CD4-positive, alpha-beta T cell (primary cell): ENCODE results near the gene MPHOSPH8. TPM values are rescaled to one million over a fixed set of nuclear protein-coding genes. Genes with fewer than 3 reads are reported as not detected.

Source experiments
- ATAC-seq: fragments of 200-7000 bp; cut with Tn5 transposase; one replicate; pipeline ENCODE4 v1.10.0; 2022; ENCODE audit warnings: mild to moderate bottlenecking; ENCODE audit not compliant: poor library complexity
- CTCF ChIA-PET: fragments of 350-600 bp; sonication (Branson Sonifier 250); formaldehyde crosslinking; loops from one replicate; lab custom pipeline; 2021; ENCODE audit warnings: antibody characterized with exemption, inconsistent platforms; lab: Charles Lee
- POLR2A ChIA-PET: fragments of 350-600 bp; sonication (Branson Sonifier 250); formaldehyde crosslinking; loops from one replicate; lab custom pipeline; 2021; ENCODE audit warnings: antibody characterized with exemption, inconsistent platforms; lab: Charles Lee
- DNase-seq, 14 experiments: peaks; one replicate each; pipeline ENCODE4 v3.0.0-alpha.2; 2013 to 2020; ENCODE audit warnings: mixed read lengths in 2 of 14
- H3K27ac ChIP-seq, 2 donors: one replicate each; pipeline versions ENCODE4 v1.5.1 to v1.7.0; 2013; ENCODE audit warnings: low read length in 2 of 2, low read depth in 1 of 2, mild to moderate bottlenecking in 1 of 2
- H3K27me3 ChIP-seq, 2 experiments: 1 replicate in 1 of 2; 2 replicates in 1 of 2; pipeline versions ENCODE4 v1.6.1 to v1.7.0; 2013; ENCODE audit warnings: low read length in 2 of 2, control low read depth in 1 of 2, mild to moderate bottlenecking in 1 of 2, moderate library complexity in 1 of 2; ENCODE audit not compliant: insufficient read depth in 2 of 2, control insufficient read depth in 1 of 2
- H3K36me3 ChIP-seq: one replicate; pipeline ENCODE4 v1.6.1; 2013; ENCODE audit warnings: low read length, control low read depth; ENCODE audit not compliant: insufficient read depth
- H3K4me1 ChIP-seq: one replicate; pipeline ENCODE4 v1.6.1; 2013; ENCODE audit warnings: low read length, control low read depth; ENCODE audit not compliant: insufficient read depth
- H3K4me3 ChIP-seq: one replicate; pipeline ENCODE4 v1.5.1; 2013; ENCODE audit warnings: mild to moderate bottlenecking, low read length, moderate library complexity
- H3K9me3 ChIP-seq, 2 experiments: 1 replicate in 1 of 2; 2 replicates in 1 of 2; pipeline versions ENCODE4 v1.6.1 to v1.7.0; 2013; ENCODE audit warnings: low read length in 2 of 2, mild to moderate bottlenecking in 2 of 2, control low read depth in 1 of 2, moderate library complexity in 1 of 2; ENCODE audit not compliant: control insufficient read depth in 1 of 2, insufficient read depth in 1 of 2
- H3K27ac Mint-ChIP-seq: one replicate; pipeline ENCODE4 v1.8.0; 2020; ENCODE audit warnings: mixed read lengths
- H3K27me3 Mint-ChIP-seq: one replicate; pipeline ENCODE4 v1.8.0; 2021; ENCODE audit warnings: mixed read lengths
- H3K36me3 Mint-ChIP-seq: one replicate; pipeline ENCODE4 v1.8.0; 2021; ENCODE audit warnings: low read depth, mixed read lengths
- H3K4me1 Mint-ChIP-seq: one replicate; pipeline ENCODE4 v1.8.0; 2021; ENCODE audit warnings: low read depth, mixed read lengths
- H3K4me3 Mint-ChIP-seq: one replicate; pipeline ENCODE4 v1.8.0; 2020; ENCODE audit warnings: mild to moderate bottlenecking, mixed read lengths
- H3K9me3 Mint-ChIP-seq: one replicate; pipeline ENCODE4 v1.8.0; 2020; ENCODE audit warnings: mixed read lengths
- CTCF ChIP-seq: fragments of 200-600 bp; IDR thresholded peaks from one replicate; pipeline ENCODE4 v1.8.0; 2022; ENCODE audit warnings: antibody characterized with exemption, mild to moderate bottlenecking
- intact Hi-C, 2 experiments: fragments of 100-400 bp; cut with DNase I in 1 of 2; cut with micrococcal nuclease in 1 of 2; formaldehyde crosslinking; loops; one replicate each; pipeline versions ENCODE4 v1.15.1 to v1.9.0; 2023 to 2025; cut with DNase I, micrococcal nuclease
- total RNA-seq, 174 experiments: library from RNA in 2 of 174; stranded (reverse) in 2 of 174; gene quantifications; one replicate each; pipeline ENCODE4 v1.2.3 and lab custom pipeline; 2021 to 2026

MPHOSPH8 gene
- total RNA-seq, 2 experiments from 2014 or later, result 48.0 to 51.2 TPM

- no peaks in the 10 kb centered on the region for H3K9me3 Mint-ChIP-seq
- H3K27ac Mint-ChIP-seq, result no peak overlapping the region
- ATAC-seq (no peak), DNase-seq (no peak)
- POLR2A ChIA-PET, result no interaction called here
- intact Hi-C loops, result no loop called here
- H3K36me3 Mint-ChIP-seq, result peaks cover 73% of the 10 kb centered on the region
- no peak overlapping the region for H3K27ac ChIP-seq
- CTCF ChIA-PET, result no interaction called here
- H3K4me1 ChIP-seq, result peaks cover 2% of the 10 kb centered on the region
- H3K36me3 ChIP-seq, result peaks cover 57% of the 10 kb centered on the region
- no peaks in the 10 kb centered on the region for H3K27me3 ChIP-seq
- no peak overlapping the region for H3K4me3 Mint-ChIP-seq
- H3K4me1 Mint-ChIP-seq, result peaks cover 12% of the 10 kb centered on the region
- no peak for TF ChIP-seq CTCF
- H3K9me3 ChIP-seq, result no peaks in the 10 kb centered on the region
- no peak overlapping the region for H3K4me3 ChIP-seq
- no peaks in the 10 kb centered on the region for H3K27me3 Mint-ChIP-seq
Observed at GRCh38 chr13:19657872-19658591, 24.6 kb downstream of the MPHOSPH8 start.

GRCh38 chr13:19658831-19659230 lies 25.4 kb downstream of the MPHOSPH8 start:
- Mint-ChIP-seq H3K27me3 (no peaks in the 10 kb centered on the region), H3K27ac (no peak overlapping the region), H3K4me3 (no peak overlapping the region), H3K4me1 (peaks cover 12% of the 10 kb centered on the region), H3K9me3 (no peaks in the 10 kb centered on the region), H3K36me3 (peaks cover 74% of the 10 kb centered on the region)
- POLR2A ChIA-PET, result no interaction called here
- peaks cover 65% of the 10 kb centered on the region for H3K36me3 ChIP-seq
- TF ChIP-seq CTCF, result no peak
- ATAC-seq, result no peak
- no peak overlapping the region for H3K27ac ChIP-seq
- peaks cover 2% of the 10 kb centered on the region for H3K4me1 ChIP-seq
- no peak overlapping the region for H3K4me3 ChIP-seq
- intact Hi-C loops, result no loop called here
- H3K27me3 ChIP-seq, result no peaks in the 10 kb centered on the region
- no peak for DNase-seq
- no peaks in the 10 kb centered on the region for H3K9me3 ChIP-seq
- CTCF ChIA-PET, result no interaction called here

- Histone ChIP-seq H3K9me3 (no peaks in the 10 kb centered on the region), H3K4me1 (peaks cover 2% of the 10 kb centered on the region), H3K27ac (no peak overlapping the region), H3K4me3 (no peak overlapping the region), H3K36me3 (peaks cover 81% of the 10 kb centered on the region), H3K27me3 (no peaks in the 10 kb centered on the region)
- POLR2A ChIA-PET, result interaction anchor here (2.0 kb wide), 1 partner anchor 28 kb away, joined by 4 read pairs; the partner anchor contains the start of gene MPHOSPH8
- TF ChIP-seq CTCF, result no peak
- Mint-ChIP-seq H3K36me3 (peaks cover 81% of the 10 kb centered on the region), H3K4me1 (peaks cover 12% of the 10 kb centered on the region), H3K4me3 (no peak overlapping the region), H3K27ac (no peak overlapping the region), H3K27me3 (no peaks in the 10 kb centered on the region), H3K9me3 (no peaks in the 10 kb centered on the region)
- intact Hi-C loops, result no loop called here
- DNase-seq, result no peak
- no peak for ATAC-seq
- CTCF ChIA-PET, result no interaction called here
Observed at GRCh38 chr13:19661126-19661525, 27.7 kb downstream of the MPHOSPH8 start.
